Measurements from ENCODE around the gene NR4A2.
"Not testable (repeated sequence)": the region's sequence is repeated elsewhere in the genome, so short reads cannot be mapped to it uniquely, and the experiment has no call there.

The NR4A2 gene

DNA sequence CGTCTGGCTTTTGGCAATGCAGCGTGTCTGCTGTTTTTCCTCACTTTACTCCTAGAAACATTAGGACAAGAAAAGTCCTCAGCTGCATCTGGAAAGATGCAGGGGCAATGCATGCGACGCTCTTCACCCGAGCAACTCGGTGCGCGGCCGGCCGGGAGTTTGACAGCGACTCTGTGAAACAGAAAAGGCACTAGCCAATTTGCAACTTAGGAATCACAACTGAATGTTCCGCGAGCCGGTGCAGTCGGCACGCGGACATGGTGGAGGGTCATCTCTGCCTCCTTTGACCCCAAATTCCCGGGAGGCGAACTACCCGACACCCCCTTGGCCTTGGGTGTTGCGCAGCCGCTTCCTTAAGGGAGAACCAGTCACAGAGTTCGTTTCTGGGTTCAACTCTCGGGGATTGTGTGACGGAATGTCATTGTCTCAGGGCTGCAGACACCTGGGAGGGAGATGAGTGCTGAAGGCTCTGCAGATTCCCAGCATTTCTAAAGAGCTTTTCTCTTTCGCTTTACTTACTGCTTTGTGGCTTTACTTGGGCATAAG is 9.8 kb downstream of the NR4A2 start:
- no peak for DNase-seq (ENCODE audit: extremely low read depth in 1 of 2, low read depth in 1 of 2)

DNA sequence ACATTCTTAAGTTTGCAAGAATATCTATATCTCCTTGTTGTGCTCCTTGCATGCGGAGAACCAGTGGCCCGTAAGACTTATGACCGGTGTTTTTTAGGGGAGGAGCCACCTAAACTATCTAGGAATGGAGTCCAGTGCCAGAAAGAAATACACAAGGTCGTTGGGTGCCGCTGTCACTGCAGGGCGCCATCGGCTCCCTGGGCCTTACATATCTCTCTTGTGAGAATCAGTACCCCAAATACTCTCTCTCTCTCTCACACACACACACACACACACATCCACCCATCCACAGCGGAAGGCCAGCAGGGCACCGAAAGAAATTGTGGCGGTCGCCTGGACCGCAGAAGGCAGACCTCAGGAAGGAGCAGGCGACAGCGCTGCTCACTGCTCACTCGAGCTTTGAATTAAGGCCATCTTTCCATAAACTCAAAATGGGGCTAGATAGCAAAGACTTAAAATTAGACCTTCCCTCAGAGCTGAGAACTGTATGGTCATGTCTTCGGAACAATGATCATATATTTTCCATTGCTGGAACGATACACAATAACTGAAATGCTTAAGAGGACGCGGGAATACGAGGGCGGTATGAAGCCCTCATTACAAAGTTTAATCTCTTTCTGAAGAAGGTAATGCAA is 10.4 kb downstream of the NR4A2 start:
- no peak for DNase-seq (ENCODE audit: extremely low read depth in 1 of 2, low read depth in 1 of 2)

DNA sequence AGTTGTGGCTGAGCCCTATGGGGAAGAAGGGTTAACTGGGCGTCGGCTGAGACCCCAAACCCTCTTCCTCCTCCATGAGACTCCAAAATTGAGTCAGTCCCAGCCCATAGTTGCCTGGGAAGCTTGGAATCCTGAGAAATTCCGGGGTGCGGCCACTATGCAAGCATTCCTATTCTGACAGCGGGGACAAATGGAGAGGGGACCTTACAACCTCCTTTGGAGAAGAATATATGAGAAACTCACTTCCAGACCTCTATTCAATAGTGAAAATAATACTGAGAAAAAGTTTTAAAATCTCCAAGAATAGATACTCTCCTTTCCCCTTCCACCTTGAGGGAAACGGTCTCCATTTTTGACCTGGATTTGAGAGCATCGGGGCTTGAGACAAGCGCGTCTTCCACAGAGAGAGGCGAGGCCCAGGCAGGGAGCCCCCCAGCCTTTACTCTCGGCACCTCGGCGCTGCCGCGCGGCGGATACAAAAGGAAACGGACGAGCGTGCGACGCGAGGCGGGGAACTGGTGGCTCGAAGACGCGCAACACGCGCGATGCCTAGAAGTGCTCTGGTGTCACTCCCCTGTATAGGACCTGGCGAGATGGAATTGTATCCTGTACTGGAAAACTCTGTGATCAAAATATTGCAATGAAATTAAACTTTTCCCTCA is 11.1 kb downstream of the NR4A2 start:
- no peak for DNase-seq (ENCODE audit: extremely low read depth in 1 of 2, low read depth in 1 of 2)

DNA sequence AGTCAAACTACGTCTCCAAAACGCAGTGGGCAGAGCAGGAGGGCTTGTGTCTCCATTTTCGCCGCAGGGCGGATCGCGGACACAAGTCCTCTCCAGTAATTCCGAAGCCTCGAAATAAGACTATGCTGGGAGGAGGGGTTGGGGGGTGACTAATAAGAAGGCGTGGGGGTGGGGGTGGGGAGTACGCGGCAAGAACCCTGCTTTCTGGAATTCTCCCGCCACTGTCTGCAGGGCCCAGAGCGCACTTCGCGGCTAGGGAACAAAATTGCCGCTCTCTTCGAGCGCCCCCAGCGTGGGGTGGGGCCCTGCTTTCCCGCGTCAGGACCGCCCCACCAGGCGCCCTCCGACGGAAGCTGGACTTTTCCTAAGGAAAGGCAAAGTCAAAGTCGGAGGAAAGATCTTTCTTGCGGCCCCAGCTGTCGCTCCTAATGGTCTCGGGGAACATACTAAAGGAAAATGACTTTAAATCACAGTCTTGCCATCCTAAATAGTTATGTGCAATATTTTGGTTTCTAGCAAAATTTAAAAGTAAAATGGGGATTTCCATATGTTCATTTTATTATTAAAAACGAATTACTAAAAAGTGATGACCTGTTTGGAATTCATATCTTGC is 11.9 kb downstream of the NR4A2 start:
- no peak for DNase-seq (ENCODE audit: extremely low read depth in 1 of 2, low read depth in 1 of 2)

DNA sequence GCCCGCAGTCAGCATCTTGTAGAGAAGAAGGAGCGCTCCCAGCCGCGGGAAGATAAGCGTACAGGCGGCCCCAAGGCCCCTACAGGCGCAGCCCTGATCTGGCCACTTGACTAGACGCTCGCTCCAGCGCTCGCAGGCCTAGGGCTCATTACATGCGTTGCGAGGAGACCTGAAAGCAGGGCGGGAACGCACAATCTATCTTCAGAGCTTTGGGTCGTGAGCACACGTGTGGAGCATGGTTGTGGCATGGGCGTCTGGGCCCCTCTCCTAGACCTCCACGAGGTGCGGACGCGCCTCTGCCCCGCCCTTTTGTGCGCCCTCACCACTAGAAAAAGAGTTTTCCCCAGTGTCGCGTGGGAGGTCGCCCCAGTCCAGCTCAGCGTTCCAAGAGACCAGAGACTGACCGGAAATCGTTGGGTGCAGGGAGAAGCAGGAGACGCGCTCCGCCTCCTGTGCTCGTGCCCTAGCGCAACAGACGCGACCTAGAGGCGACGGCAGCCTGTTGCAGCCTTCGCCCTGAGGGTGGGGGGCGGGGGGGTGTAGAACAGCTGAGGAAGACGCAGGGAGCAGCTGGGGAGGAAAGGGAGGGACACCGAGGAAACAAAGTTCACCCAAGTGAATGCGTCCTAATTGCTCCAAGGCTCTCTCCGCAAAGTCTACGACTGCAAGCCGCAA is 12.6 kb downstream of the NR4A2 start:
- no peak for DNase-seq (ENCODE audit: extremely low read depth in 1 of 2, low read depth in 1 of 2)

DNA sequence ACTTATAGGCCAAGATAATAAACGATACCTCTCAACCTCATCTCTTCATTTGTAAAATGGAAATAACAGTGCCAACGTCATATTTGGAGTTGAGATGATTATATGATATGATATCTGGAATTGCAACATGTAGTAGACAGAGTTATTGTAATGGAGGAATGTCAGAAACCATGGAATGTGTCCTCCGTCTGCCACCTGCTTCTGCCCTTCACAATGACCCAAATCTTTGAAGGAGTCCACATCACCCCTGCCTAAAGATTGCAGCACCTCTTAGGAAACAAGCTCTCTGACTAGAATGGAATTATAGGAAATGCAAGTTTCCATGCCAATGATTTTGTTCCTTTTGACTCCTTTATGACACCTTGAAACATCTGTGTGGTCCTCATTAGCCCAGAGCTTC is 14.9 kb downstream of the NR4A2 start:
- no peak for DNase-seq (ENCODE audit: extremely low read depth in 1 of 2, low read depth in 1 of 2)

DNA sequence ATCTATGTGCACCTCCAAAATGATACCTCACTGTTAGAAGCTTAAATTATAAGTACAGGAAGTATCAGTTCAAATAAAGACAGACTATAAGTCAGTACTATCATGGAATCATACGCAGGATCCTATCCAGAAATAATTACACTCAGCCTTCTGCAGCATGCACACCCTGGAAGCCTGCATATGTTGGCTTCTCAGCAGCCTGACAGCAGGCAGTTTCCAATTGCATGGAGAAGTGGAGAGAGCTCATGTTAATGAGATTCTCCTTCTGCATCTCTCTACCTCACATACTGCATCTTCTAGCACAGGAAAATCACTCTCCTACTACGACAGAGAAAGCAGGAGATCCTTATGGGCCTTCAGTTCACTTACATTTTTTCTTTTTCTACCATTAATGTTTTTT is 20.5 kb downstream of the NR4A2 start:
- DNase-seq (ENCODE audit: extremely low read depth in 1 of 2, low read depth in 1 of 2): no peak

DNA sequence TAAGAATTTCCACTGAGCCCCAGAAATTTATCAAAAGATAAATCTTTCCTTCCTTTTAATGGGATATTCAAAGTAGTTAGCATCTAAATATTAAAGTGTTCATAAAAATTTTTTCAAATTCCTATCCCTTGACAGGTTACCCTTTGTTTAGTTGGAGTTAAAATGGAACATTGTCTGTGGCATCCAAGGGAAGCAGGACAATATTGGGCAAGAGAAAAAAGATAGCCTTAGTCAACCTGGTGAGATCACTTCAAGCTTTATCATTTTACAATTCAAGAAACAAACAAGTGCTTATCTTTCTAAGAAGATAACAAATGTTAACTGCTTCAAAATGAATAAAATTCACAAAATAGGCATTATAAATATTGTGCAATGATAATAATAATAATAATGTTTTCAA is 21.7 kb downstream of the NR4A2 start:
- DNase-seq (ENCODE audit: extremely low read depth in 1 of 2, low read depth in 1 of 2): no peak

DNA sequence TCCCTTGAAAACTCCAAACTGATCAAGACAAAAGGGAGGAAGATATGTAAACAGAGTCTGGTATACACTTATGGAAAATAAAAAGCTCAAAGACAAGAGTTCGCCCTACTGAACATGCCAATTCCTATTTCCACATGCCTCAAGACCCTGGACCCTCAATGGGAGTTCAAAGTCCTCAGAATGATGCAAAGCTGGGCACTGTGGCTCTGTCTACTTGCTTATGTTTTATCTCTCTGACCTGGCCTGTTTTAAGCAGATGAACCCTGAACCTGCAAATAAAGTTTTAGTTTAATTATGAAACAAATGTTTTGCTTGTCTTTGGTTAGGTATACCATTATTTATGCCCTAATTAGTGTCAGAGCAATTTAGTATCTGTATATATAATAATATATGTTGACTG is 22.6 kb downstream of the NR4A2 start:
- no peak for DNase-seq (ENCODE audit: extremely low read depth in 1 of 2, low read depth in 1 of 2)

DNA sequence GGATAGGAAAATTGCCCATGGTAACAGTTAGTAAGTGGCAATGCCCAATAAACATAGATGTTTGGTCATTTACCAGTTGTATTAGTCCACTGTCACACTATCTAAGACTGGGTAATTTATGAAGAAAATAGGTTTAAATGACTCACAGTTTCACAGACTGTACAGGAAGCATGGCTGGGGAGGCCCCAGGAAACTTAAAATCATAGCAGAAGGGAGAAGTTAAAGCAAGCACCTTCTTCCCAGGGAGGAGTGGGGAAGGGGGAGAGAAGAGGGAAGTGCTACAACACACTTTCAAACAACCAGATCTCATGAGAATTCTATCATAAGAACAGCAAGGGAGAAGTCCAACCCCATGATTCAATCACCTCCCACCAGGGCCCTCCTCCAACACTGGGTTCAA is 23.4 kb downstream of the NR4A2 start:
- no peak for DNase-seq (ENCODE audit: extremely low read depth in 1 of 2, low read depth in 1 of 2)

DNA sequence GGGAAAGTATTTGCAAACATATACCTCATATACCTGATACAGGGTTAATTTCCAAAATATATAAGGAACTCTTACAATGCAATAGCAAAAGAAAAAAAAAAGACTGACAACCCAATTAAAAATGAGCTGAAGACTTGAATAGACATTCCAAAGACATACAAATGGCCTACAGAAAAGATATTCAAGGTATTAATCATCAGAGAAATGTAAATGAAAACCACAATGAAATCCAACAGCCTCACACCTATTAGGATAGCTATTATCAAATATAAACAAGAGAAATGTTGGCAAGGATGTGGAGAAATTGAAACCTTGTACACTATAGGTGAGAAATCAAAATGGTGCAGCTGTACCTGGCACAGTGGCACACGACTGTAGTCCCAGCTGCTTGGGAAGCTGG is 25.7 kb downstream of the NR4A2 start:
- DNase-seq (ENCODE audit: extremely low read depth in 1 of 2, low read depth in 1 of 2): no peak

DNA sequence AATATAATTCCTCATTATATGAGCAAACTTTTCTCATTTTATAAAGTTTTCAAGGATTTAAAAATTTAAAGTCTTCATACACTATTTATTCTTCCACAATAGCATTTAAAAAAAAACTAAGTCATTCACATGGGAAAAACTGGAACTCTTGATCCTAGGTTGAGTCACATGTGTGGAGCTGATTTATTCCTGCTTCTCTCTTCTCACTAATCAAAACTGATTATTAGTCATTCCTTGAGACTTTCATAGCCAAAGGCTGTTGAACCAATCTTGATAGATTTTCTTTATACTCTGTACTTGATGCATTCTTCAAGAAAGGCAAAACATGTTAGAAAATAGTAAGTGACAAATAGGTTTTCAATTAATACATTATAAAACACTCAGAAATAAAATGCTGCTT is 27.4 kb downstream of the NR4A2 start:
- no peak for DNase-seq (ENCODE audit: extremely low read depth in 1 of 2, low read depth in 1 of 2)

DNA sequence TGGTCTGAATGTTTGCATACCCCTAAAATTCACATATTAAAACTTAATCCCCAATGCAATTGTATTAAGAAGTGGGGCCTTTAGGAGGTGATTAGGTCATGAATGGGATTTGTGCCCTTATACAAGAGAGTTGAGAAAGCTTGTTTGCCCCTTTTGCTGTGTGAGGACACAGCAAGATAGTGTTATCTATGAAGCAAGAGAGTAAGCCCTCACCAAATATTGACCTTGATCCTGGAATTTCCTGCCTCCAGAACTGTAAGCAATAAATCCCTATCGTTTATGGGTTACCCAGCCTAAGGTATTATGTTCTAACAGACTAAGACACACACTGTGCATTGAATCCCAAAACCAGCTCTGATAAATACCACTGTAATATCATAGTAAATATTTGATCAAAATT is 32.2 kb downstream of the NR4A2 start:
- DNase-seq (ENCODE audit: extremely low read depth in 1 of 2, low read depth in 1 of 2): no peak

DNA sequence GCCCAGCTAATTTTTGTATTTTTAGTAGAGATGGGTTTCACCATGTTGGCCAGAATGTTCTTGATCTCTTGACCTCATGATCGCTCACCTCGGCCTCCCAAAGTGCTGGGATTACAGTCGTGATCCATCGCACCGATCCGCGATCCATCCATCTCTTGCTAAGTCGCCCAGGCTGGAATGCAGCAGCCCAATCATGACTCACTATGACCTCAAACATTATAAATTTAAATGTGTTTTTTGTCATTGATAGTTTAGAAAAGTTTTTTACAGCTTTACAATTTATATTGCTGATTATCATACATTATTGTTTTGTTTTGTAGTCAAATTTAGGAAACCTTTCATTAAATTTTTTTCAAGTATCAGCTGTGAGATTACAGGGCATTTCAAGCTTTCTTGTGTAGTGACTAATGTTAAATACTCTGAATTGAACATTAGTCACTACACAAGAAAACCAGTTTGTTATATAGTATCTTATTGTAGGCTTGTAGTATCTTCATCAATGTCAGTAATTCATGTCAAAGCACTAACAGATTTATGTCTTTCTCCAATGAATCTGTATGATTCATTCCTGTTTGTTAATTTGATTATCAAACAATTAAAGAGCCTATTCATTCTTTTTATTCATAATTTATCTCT is 37.5 kb downstream of the NR4A2 start:
- DNase-seq (ENCODE audit: extremely low read depth in 1 of 2, low read depth in 1 of 2): no peak

DNA sequence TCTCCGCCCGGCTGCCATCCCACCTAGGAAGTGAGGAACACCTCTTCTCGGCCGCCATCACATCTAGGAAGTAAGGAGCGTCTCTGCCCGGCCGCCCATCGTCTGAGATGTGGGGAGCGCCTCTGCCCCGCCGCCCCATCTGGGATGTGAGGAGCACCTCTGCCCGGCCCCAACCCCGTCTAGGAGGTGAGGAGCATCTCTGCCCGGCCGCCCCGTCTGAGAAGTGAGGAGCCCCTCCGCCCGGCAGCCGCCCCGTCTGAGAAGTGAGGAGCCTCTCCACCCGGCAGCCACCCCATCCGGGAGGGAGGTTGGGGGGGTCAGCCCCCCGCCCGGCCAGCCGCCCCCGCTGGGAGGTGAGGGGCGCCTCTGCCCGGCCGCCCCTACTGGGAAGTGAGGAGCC is 39.1 kb downstream of the NR4A2 start:
- not testable (repeated sequence) for DNase-seq (ENCODE audit: extremely low read depth in 1 of 2, low read depth in 1 of 2)

DNA sequence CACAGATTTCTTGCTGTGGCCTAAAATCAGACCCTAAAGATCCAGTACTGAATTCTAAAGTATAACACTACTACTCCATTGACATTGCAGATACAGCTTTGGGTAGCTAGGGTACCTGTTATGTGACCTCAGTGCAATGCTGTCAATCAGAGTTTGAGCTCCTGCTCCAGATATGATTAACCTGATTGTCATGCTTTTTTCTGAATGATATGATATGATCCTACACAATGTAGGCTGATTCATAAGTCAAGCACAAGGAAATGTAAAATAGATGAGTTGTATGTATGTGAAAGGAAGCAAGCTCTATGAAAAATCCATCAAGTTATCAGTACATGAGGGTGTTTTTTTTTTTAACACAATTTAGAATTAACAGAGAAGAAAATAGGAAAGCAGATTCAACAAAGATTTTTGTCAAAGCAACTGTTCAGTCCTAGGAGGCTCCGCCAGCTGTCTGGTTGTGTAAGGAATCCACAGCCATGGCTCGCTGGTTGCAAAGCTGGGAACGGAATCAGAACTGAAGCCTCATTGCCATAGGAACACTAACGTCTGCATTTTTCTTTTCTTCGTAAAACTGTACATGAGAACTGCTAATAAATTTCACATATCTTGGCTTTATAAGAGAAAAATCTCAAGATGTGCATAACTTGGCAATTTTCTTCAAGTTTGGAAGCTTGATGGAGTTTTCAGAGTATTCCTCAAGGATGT is 52.9 kb downstream of the NR4A2 start:
- DNase-seq (ENCODE audit: extremely low read depth in 1 of 2, low read depth in 1 of 2): no peak
